Neural progenitor cell (in vitro differentiated cells): ENCODE results near the gene DTD1.

ENCODE experiments used
- EZH2 ChIP-seq: fragments of 200-600 bp; sonication (generic); IDR thresholded peaks from 2 replicates; pipeline ENCODE4 v1.6.1; 2017; ENCODE audit warnings: antibody characterized with exemption, mild to moderate bottlenecking, moderate library complexity
- EZH2phosphoT487 ChIP-seq: fragments of 200-600 bp; sonication (generic); IDR thresholded peaks from 2 replicates; pipeline ENCODE4 v1.6.1; 2017; ENCODE audit warnings: antibody characterized with exemption
- TF ChIP-seq, protein P1 (sequence below): fragments of 200-600 bp; sonication (generic); IDR thresholded peaks from 2 replicates; pipeline ENCODE4 v1.5.1; 2017; ENCODE audit warnings: antibody characterized with exemption, mild to moderate bottlenecking

DNA sequence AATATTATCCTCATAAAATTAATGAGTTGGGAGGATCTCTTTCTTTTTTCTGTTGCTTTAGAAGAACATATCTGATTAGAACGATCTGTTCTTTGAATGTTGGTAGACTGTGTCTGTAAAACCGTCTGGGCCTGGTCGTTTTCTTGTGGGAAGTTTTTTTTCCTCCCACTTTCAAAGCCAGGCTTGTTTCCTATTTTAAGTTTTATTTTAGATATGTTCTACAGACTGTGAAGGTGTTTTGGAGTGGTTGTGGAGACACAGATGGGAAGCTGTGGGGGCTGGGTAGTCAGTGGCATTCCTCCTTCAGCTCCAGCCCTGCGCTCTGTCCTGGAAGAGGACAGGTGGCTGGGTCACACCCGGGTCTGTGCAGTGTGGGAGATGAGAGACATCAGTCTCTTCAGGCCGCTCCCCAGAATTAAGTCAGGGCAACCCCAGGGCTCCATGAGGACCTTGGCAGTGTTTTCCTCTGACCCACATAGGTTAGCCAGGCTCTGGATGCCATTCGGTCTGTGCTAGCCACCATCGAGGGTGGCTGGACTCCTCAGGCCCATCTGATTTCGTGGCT lies 133.8 kb downstream of the DTD1 start:
- no peak for TF ChIP-seq EZH2
- TF ChIP-seq, protein P1, sequence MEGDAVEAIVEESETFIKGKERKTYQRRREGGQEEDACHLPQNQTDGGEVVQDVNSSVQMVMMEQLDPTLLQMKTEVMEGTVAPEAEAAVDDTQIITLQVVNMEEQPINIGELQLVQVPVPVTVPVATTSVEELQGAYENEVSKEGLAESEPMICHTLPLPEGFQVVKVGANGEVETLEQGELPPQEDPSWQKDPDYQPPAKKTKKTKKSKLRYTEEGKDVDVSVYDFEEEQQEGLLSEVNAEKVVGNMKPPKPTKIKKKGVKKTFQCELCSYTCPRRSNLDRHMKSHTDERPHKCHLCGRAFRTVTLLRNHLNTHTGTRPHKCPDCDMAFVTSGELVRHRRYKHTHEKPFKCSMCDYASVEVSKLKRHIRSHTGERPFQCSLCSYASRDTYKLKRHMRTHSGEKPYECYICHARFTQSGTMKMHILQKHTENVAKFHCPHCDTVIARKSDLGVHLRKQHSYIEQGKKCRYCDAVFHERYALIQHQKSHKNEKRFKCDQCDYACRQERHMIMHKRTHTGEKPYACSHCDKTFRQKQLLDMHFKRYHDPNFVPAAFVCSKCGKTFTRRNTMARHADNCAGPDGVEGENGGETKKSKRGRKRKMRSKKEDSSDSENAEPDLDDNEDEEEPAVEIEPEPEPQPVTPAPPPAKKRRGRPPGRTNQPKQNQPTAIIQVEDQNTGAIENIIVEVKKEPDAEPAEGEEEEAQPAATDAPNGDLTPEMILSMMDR, result no peak
- TF ChIP-seq EZH2phosphoT487, result no peak
